Activated CD4-positive, alpha-beta T cell treated with anti-CD3 and anti-CD28 coated beads, Interleukin-10, Interleukin-2, amounts not matched to agents 100 ng/mL and 50 ng/mL, durations not matched to agents 16 hours and 8 hours (primary cell): ENCODE measurements around the gene GTF2H2.
"Not testable (repeated sequence)": the region's sequence is repeated elsewhere in the genome, so short reads cannot be mapped to it uniquely, and the experiment has no call there.

ENCODE experiments used
- DNase-seq: peaks from one replicate; pipeline ENCODE4 v3.0.0-alpha.2; 2020

The GTF2H2 gene

DNA sequence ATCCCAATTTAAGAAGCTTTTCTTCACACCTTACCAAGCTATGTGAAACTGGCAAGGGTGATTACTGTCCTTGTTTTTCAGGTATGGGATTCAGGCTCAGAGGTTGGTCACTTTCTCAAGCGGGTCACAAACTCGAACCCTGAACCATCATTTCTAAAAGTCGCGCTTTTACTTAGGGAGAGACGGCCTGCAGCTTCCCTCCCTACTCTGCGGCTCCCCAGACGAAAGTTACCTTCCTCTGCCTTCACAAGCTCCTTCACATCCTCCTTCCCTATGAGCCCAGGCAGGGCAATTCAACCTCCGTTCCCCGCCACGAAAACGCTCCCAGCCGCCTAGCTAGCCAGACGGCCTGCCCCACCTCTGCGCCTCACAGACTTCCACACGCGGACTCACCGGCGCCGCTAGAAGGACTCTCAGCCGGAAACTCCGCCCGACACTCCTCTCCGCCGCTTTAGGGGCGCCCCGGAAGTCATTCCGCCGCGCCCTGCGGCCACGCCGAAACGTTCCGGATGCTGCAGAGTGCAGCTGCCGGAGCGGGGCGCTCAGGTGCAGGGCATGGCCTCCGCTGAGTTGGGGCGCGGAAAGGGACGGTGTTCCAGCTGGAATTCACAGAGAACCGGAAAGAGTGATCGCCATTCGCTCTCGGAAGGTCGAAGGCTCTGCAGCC is at the start of gene GTF2H2:
TSS of gene GTF2H2 (minus strand) at position 415 of the 667 bp plus-strand sequence. CDS start 4,913 bp downstream, outside the sequence.
- DNase-seq: not testable (repeated sequence)

DNA sequence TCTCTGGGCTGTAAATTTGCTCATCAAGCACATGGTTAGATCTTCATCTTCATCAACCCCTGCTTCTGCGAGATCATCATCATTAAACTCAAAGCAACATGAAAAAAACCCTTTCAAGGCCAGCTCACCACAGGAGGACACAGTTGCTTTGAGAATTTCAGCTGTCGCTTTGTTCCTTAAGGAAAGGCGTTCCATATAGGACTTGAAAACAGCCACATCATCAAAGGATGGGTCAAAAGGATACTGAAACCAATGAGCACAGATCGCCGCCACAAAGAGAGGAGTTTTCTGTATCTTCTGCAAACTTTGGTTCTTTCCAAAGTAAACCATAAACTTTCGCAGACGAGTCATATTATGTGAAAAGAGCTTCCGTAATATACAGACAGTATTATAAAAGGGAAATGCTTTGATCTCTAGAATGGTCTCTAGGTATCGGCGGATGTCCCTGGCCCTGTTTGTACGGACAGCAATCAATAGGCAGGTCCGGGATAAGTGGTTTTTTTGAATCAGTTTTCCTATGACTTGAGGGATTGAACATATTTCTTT is 42.3 kb upstream of the GTF2H2 start:
- DNase-seq: not testable (repeated sequence)

DNA sequence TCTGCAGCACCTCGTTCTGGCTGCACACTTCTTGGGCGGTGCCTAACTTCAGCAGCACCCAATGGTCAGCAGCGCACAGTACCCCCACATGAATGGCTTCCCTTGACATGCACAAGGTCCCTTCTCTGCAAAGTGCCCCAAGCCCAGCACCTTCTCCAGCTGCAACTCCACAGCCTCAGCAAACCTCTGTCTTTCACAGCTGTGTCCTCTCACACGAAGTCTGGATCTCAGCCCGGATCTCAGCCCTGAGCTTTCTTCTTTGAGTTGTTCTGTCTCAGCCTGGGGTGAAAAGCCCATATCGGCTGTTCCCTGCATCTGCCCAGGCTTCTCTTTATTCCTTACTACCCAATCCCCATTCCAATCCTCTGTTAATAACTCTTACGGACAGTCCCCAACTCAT is 32.5 kb upstream of the GTF2H2 start:
- DNase-seq: not testable (repeated sequence)

DNA sequence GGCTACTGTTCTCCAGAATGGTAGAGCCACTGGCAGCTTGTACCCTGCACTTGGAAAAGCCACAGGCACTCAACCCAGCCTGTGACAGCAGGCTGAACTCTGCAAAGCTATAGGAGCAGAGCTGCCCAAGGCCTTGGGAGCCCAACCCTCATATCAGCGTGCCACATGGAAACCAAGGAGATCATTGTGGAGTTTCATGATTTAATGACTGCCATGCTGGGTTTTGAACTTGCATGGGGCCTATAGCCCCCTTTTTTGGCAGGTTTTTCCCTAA is 30.4 kb upstream of the GTF2H2 start:
- DNase-seq: not testable (repeated sequence)

DNA sequence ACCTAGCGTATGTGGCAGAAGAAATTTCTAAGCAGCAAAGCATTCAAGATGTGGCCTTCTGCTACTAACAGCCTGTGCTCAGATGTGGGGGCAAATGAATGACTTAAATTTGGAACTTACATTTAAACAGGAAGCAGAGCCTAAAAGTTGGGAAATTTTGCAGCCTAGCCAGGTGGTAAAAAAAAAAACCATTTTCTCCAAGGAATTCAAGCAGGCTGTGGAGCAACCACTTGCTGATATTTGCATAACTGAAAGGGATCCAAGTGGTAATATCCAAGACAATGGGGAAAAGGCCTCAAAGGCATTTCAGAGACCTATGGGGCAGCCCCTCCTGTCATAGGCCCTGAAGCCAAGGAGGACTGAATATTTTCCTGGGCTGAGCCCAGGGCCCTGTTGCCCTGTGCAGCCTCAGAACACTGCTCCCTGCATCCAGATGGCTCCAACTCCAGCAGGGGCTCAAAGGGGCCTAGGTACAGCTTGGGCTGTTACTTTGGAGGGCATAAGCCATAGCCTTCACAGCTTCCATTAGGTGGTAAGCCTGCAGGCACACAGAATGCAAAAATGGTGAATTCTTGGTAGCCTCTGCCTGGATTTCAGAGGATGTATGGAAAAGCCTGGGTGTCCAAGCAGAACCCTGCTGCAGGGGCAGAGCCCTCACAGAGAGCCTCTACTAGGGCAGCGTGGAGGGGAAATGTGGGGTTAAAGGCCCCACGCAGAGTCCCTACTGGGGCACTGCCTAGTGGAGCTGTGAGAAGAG is 29.9 kb upstream of the GTF2H2 start:
- not testable (repeated sequence) for DNase-seq

DNA sequence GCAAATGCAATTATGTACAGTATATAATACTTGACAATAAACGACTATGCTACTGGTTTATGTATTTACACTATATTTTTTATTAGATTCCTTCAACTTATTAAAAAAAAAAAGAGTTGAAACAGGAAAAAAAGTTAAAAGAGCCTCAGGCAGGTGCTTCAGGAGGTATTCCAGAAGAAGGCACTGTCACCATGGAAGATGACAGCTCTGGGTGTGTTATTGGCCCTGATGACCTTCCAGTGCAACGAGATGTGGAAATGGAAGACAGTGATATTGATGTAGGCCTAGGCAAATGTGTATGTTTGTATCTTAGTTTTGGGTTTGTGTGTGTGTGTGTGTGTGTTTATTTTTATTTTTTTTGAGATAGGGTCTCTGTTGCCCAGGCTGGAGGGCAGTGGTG is 22.3 kb upstream of the GTF2H2 start:
- DNase-seq: not testable (repeated sequence)

DNA sequence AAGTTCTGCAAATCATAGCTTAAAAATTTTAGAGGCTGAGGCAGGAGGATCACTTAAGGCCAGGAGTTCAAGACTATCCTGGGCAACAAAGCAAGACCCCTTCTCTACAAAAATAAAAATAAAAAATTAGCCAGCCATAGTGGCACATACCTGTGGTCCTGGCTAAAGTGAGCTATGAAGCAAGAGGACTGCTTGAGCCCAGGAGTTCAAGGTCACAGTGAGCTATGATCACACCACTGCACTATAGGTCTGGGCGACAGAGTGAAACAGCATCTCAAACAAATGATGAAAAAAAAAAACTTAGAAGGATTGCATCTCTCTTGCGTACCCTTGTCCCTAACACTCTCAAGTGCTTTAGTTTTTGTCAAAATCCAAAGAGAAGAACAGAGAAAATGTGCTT is 21.3 kb upstream of the GTF2H2 start:
- not testable (repeated sequence) for DNase-seq

DNA sequence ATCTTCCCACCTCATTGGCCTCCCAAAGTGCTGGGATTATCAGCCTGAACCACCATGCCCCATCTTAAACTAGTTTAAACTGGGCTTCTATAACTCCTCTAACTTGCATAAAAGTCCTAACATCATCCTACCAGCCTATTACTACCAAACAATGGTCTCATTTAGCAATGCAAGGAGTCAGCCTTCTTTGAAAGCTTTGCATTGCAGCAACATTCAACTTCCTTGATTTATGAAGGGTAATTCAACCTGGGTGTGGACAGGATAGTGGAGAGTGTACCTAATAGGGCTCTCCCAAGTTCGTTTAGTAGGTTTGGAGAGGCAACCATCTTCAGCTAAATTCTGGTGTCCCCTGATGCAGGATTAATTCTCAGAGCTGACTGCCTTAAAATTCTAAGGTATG is 18.7 kb upstream of the GTF2H2 start:
- not testable (repeated sequence) for DNase-seq

DNA sequence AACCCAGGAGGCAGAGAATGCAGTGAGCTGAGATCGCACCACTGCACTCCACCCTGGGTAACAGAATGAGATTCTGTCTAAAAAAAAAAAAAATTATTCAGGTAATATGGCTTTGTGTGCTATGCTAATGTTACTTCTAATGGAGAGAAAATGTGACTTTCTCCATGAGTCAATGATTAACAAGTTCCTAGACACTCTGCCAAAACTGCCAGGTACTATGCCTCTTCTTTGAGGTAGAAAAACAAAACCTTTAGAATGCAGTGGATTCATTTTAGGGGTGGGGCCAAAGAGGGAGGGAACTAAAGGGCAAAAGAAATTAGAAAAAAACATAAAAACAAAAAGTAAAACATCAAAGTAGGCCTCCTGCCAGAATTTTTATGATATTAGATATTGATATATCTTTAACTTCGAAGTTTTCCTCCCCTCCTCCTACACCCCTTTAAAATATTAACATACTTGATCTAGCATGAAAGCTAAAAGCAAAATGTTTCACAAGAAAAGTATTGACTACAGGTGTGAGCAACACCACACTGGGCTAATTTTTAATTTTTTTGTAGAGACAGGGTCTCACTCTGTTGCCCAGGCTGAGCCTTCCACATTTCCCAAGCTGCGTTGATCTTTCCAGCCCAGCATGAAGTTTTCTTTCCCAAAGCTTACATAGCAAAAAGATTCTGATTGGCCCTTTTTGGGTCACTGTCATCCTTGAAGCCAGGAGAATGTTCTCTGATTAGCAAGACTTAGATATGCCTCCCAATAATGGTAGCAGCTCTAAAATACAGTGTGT is 17.0 kb upstream of the GTF2H2 start:
- DNase-seq: not testable (repeated sequence)

DNA sequence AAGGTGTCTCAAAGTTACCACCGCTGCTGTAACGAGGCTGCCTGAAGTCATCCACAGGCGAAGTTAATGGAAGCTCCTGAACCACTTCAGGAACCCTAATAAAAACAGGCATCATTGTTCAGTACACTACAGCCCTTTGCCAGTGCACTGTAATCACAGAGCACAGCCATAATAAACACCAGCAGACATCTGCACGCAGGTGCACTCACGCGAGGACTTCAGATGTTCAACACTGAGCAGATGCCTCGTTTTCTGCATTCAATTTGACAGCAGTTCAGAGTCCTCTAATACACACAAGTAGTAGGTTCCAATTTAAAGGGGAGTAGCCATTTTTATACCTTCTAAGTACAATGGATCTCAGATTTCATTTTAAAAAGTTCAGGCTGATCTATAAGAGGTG is 15.4 kb upstream of the GTF2H2 start:
- not testable (repeated sequence) for DNase-seq

DNA sequence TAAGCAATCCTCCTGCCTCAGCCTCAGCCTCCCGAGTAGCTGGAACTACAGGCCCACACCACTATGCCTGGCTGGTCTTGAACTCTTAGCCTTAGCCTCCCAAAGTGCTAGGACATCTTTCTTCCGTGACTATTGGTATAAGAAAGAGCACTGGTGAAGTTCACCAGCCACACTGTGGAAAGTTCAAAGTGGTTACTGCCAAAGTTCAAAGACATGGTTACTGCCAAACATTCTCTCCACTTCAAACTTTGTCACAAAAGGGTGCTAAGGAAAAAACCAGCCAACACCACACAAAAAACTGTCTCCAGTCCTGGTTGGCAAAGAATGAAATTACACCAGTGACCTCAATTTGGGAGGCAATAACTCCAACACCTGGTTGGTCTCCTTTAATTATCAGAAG is 14.9 kb upstream of the GTF2H2 start:
- not testable (repeated sequence) for DNase-seq

DNA sequence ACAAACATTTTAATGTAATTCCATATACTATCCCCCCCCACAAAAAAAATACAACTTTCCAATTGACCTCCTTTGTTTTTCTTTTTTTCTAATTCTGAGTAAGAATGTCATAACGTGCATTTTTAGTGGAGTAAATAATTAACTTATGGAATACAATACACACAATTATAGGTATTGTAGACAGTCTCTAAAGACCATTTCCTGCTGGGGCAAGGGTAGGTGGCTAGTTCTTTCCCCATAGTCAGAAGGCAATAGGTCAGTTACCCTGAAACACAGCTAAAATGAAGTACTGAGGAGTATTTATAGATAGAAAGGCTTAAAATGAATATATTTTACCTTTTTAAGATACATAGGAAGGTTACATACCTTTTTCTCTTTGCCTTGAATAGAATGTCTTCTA is 6.2 kb downstream of the GTF2H2 start:
- not testable (repeated sequence) for DNase-seq

DNA sequence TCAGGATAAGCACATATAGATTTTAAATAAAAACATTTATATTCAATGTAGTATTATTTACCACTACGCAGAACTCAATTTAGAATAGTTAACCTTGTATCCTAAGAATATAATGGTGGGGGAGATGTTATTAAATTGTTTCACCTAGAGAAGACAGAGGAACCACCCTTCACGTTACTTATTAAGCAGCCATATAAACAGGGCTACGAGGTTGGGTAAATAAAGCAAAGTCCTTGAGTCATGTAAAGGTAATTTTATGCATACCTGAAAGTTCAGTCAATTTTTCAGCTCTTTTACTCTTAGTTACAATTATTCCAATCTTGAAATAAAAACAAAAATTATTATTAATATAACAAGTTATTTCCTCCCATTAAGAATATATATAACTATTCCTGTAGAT is 8.1 kb downstream of the GTF2H2 start:
- not testable (repeated sequence) for DNase-seq

DNA sequence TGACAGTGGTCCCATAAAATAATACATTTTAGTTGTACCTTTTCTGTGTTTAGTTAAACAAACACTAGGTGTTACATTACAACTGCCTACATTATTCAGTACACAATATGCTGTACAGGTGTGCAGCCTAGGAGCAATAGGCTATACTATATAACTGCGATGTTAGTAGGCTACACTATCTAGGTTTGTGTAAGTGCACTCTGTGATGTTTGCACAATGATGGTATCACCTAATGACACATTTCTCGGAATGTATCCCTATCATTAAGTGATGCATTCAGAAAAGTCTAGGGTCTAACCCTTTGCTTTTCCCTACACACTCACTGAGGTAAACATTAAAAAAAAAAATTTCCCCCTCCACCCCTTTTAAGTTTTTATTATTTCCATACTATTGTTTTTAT is 22.7 kb downstream of the GTF2H2 start:
- DNase-seq: not testable (repeated sequence)

DNA sequence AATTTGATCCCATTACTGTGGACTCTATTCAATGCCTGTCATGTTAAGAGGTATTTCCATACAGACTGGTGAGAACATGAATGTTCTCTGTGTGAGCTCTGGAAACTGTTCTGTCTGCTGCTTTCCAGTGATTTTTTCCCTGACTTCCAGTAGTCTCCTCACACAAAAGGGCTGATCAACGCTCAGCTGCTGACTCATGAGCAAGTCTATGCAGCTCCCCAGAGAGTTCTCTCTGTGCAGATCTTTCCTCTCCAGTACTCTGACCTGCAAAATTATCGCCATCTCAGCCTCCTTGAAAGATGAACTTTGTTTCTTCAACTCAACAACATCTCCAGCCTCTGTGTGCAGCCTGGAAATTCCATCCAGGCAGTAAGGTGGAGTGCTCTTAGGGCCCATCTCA is 23.3 kb downstream of the GTF2H2 start:
- DNase-seq: not testable (repeated sequence)

DNA sequence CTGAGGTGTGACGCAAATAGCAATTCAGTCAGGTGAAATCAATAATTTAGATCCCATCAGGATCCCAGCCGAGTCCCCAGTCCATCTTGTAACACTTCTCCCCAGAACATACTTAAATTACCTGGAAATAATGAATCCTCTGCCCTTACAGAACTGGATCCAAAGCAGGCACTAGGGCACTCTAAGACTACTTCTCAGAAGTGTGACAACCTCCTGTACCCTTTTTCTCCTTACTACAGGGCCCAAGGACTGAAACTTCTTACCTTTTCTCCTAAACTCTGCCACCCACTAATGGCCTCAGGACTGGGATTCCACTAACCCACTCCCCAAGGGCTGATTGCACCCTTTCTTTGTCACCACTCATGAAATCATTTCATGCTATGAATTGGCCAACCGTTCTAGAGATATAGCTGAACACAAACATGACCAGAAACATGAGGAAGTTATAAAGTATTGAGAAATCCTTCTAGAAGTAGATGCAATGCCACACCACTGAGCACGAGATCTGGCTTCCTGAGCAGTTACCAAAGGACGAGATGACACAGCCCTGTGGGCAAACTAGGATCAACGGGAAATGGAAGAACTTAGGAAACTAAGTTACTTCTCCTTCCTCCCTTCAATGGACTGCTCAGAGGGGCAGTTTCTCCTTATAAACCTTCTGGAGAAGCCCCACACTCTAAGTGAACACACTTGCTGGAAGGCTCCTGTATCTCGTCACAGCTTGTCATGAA is 36.3 kb downstream of the GTF2H2 start:
- not testable (repeated sequence) for DNase-seq

DNA sequence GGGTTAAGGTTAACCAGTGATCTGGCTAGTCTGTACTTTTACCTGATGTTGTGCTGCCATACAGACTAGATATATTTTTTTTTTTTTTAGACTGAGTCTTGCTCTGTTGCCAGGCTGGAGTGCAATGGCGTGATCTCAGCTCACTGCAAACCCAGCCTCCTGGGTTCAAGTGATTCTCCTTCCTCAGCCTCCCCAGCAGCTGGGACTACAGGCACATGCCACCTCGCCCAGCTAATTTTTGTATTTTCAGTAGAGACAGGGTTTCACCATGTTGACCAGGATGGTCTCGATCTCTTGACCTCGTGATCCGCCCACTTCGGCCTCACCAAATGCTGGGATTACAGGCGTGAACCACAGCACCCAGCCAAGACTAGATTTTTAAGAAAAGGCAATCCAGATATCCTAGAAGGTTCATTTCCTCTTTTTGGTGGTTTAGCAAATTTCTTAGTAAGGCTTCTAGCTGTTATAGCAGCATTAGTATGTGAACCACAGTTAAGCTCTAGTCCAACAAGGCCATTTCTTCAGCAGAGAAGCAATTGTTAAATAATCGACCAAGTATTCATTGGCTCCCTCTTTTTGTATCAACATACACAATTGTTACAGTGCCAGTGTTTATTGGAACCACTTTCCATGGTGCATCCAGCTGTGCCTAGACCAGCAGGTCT is 42.1 kb downstream of the GTF2H2 start, which contains the start of gene NAIP:
TSS of gene NAIP (minus strand) at position 51 of the 665 bp plus-strand sequence. CDS start 12,424 bp downstream, outside the sequence.
- DNase-seq: not testable (repeated sequence)

DNA sequence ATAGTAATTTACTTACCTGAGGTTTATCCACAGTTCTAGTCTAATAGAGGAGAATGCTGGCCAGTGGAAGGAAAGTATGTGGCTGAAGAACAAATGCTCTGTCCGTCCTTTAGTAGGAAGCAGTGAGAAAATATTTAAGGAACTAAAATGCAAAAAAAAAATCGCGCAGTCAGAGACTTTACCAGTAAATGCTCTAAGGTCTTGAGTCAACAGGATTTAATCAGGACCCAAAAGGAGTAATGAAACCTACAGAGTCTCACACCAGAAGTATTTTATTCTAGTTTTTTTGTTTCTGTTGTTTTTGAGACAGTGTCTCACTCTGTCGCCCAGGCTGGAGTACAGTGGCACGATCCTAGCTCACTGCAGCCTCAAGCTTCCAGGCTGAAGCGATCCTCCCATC is 46.8 kb downstream of the GTF2H2 start:
- not testable (repeated sequence) for DNase-seq

DNA sequence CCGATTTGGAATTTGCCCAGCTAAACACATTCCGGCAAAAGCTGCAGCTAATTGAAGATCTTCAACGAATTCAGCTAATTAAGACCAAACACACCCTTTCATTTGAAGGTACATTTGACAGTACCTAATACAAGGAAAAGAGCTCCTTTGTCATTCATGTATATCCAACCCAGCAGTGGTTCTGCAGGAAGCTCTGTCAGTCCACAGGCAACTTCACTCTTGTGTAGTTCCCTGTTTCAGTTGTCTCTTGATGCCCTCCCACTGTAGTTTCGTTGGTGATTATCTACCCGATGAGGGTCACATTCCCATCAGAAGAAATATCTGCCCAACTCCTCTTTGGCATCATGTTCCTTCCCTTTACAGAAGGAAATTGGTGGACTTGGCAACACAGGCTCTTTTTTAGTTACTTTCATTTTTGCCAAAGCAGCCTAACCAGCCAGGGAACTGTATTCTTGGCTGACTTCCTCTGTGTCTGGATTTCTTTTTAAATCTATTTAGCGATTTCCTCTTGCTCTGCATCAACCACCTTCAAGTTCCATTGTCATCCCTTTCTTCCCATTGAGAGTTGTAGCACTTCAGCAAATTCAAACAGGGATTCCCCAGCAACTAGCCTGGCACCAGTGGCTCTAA is 49.0 kb downstream of the GTF2H2 start:
- DNase-seq: not testable (repeated sequence)

DNA sequence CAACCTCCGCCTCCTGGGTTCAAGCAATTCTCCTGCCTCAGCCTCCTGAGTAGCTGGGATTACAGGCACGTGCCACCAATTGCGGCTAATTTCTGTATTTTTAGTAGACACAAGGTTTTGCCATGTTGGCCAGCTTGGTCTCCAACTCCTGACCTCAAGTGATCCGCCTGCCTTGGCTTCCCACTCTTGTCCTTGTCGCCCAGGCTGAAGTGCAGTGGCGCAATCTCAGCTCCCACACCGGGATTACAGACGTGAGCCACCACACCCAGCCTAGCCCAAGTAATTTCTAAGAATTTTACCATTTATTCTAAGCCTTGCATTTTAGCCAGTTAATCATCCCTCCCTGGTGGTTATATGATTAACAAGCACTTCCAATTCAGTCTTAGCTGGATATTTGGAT is 53.3 kb downstream of the GTF2H2 start:
- no peak for DNase-seq

DNA sequence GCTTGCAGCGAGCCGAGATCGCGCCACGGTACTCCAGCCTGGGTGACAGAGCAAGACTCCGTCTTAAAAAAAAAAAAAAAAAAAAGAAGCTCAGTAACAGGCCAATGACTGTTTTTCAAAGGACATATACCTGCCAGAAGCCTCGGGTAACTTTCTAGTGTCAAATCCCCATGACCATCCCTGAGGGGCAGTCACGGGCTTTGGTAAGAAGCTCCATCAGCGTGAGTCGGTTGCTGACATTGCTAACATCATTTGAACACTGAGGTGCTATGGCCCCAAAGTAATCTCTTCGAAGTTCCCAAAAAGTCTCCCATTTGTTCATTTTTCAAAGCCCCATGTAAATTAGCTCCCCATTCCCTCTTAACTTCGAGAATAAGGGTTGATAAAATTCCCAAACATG is 53.9 kb downstream of the GTF2H2 start:
- no peak for DNase-seq
